ENCODE measurements around the gene OSBPL2. TPM values are rescaled to one million over a fixed set of nuclear protein-coding genes. Genes with fewer than 3 reads are reported as not detected.

Gene OSBPL2
- total RNA-seq, 1 donor = 36.7 TPM

DNA sequence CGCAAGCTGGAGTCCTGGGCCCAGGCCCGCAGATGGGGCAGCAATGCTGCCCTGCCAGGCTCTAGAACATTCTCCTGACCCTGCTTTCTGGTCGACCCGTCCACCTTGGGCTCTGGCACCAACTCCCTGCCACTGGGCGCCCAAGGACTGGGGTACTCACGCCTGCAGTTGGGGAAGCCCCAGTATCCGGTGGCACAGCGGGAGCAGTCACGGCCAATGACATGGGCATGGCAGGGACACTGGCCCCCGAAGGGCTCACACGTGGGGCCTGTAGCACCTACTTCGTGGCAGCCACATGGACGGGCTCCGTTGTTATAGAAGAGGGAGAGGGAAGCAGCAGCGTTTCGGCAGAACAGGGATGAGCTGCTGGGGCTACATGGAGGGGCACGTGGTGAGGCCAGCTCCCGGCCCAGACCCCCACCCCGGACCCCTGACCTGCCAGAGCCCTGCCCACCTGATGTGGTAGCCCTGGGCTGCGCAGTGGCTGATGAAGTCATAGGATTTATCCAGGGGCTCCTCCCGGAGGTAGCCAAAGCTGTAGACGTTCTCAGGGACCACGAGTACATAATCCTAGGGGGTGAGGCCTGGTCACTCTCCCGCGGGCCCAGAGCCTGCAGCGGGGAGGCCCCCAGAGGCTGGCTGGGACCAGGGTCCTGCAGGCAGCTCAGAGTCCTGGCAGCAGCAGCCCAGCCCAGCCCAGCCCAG is 90.5 kb downstream of the OSBPL2 start:
- TF ChIP-seq, protein P1, sequence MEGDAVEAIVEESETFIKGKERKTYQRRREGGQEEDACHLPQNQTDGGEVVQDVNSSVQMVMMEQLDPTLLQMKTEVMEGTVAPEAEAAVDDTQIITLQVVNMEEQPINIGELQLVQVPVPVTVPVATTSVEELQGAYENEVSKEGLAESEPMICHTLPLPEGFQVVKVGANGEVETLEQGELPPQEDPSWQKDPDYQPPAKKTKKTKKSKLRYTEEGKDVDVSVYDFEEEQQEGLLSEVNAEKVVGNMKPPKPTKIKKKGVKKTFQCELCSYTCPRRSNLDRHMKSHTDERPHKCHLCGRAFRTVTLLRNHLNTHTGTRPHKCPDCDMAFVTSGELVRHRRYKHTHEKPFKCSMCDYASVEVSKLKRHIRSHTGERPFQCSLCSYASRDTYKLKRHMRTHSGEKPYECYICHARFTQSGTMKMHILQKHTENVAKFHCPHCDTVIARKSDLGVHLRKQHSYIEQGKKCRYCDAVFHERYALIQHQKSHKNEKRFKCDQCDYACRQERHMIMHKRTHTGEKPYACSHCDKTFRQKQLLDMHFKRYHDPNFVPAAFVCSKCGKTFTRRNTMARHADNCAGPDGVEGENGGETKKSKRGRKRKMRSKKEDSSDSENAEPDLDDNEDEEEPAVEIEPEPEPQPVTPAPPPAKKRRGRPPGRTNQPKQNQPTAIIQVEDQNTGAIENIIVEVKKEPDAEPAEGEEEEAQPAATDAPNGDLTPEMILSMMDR (IDR thresholded peaks at IDR 0.05; ENCODE audit: insufficient read depth, low read depth, low read length) = no peak
- H3K4me3 ChIP-seq (ENCODE audit: low read depth, low read length) = no peak overlapping the region
- no peak for DNase-seq (ENCODE audit: low read depth)

DNA sequence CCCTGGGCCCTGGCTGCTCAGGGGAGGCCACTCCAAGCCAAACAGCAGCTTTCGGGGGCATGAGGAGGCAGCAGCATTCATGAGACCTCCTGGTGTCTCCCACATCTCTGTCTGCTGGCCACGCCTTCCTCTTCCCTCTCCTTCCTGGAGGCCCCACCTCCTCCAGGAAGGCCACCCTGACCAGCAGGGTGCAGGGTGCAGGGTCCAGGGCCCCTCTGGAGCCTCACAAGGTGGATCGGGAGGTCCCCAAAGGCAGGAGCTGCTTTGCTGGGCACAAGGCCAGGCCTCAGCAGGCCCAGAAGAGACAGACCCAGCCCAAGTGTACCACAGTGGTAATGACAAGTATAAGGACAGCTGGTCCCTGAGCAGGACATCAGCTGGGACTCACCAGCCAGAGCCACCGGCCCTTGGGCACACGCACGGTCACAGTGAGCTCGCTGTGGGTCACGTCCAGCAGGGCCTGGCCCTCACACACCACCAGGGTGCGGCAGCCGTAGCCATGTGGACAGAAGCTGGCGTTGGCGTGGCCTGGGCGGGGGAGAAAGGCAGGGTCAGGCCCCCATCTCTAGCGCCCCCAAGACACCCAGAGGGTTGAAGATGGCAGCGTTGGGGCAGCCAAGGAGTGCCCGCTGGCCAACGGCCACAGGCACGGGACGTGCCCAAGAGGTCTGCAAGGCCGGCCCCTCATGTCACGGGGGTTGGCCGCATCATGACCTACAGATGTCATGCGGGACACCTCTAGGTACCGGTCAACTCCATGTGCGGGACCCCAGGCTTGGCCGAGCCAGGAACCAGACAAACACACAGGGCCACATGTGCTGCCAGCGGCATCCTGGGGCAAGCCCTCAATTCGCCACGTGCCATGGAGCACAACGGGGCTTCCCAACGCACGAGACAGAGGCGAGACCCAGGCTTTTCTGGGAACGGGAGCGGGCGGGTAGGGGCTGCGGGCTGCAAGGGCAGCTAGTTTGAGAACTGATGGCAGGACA is 91.4 kb downstream of the OSBPL2 start:
- no peak overlapping the region for H3K4me3 ChIP-seq (ENCODE audit: low read depth, low read length)
- no peak for DNase-seq (ENCODE audit: low read depth)

DNA sequence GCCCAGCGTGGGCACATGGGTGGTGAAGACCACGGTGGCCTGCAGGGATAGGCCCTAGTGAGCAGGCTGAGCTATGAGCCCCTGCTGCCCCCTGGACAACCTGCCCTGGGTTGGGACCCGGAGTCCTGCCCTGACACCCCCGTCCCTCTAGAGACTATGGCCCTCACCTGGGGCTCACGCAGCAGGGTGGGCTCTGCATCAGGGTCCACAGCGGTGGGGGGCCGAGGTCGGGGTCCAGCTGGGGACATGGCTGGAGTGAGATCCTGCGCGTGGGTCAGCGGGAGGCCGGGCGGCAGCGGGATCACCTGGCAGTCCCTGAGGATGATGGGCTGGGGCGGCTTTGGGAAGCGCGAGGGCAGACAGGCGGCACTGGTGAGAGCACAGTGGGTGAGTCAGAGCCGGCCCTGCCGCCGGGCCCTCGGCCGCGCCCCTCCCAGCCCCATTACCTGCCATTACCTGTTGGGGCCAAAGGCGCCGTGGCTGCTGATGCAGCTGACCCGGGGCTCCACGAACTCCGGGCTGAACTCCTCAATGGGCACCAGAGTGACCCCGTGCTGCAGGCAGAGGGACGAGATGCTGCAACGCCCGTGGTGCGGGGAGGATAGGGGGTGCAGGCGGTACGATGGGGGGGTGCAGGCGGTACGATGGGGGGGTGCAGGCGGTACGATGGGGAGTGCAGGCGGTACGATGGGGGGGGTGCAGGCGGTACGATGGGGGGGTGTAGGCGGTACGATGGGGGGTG is 92.4 kb downstream of the OSBPL2 start:
- DNase-seq (ENCODE audit: low read depth) = no peak
- TF ChIP-seq, protein P1 (IDR thresholded peaks at IDR 0.05; ENCODE audit: insufficient read depth, low read depth, low read length) = no peak
- H3K4me3 ChIP-seq (ENCODE audit: low read depth, low read length) = no peak overlapping the region

More for the DNA sequence above, 91.4 kb downstream of the OSBPL2 start:
- TF ChIP-seq, protein P1 (IDR thresholded peaks at IDR 0.05; ENCODE audit: insufficient read depth, low read depth, low read length) = no peak

DNA sequence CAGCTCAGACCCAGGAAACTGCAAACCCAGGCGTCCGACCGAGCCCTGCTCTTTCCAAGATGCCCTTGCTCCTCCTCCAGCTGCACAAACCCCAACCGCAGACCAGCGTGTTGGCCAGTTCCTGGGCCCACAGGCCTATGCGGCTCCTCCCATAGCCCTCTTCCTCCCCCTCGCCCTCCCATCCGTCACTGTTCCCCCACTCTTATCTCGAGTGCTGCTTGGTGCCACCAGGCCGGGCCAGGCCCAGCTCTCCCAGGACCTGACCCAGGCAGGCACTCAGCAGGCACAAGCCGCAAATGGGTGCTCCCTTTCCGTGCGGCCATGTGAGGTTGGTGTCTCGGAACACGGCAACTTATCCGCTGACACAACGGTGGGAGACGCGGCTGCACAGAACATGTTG is 93.0 kb downstream of the OSBPL2 start:
- no peak for DNase-seq (ENCODE audit: low read depth)
- TF ChIP-seq, protein P1 (IDR thresholded peaks at IDR 0.05; ENCODE audit: insufficient read depth, low read depth, low read length) = no peak
- no peak overlapping the region for H3K4me3 ChIP-seq (ENCODE audit: low read depth, low read length)

DNA sequence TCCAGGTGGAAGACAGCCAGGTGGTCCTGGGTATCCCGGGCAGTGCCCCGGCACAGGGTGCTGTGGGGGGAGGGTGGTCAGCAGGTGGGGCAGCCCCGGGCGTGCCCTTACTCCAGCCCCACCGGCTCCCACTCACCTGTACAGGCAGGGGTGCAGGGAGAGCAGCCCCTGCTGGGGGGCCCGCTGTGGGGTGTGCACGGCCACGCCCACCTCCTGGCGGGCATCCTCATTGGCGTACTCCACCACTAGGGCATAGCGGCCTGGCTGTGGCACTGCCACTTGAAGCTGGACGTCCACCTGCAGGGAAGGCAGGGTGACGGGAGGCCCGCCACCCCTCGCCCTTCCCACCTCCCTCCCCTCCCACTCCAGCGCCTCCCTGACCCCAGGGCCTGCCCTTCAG is 94.1 kb downstream of the OSBPL2 start:
- DNase-seq (ENCODE audit: low read depth) = no peak
- no peak overlapping the region for H3K4me3 ChIP-seq (ENCODE audit: low read depth, low read length)
- TF ChIP-seq, protein P1 (IDR thresholded peaks at IDR 0.05; ENCODE audit: insufficient read depth, low read depth, low read length) = no peak

DNA sequence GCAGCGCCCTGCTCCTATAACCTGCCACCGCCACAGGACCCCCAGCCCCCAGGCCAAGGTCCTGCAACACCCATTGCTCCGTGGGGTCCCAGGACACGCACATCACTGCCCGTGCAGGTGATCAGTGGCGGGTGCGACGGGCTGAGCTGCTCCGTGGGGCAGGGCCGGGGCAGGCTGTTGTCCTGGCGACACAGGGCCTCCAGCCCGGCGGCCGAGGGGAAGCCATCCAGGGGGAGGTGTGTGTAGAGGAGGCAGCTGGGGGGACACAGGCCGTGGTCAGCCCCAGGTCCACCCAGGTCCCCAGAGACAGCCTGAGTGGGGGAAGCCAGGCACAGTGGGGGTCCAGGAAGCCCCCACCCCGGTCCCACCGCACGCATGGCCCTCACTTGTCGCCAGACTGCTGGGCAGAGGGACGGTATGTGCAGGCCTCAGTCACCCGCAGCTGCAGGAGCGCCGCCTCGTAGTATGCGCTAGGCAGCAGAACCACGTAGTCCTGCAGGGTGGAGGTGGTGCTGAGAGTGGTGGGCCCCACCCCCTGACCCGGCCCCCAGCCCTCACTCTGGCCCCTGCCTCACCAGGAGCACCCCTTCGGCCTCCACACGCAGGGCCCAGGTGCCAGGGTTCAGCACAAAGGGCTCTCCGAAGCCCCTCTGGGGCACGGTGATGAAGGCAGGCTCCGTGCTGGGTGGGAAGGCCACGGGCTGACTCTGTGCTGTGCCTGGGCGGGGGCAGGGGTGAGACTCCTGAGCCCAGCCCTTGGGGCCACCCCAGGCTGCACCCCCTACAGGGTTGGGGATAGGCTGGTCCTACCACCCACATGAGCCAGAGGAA is 94.9 kb downstream of the OSBPL2 start:
- DNase-seq (ENCODE audit: low read depth) = no peak
- TF ChIP-seq, protein P1 (IDR thresholded peaks at IDR 0.05; ENCODE audit: insufficient read depth, low read depth, low read length) = no peak
- H3K4me3 ChIP-seq (ENCODE audit: low read depth, low read length) = no peak overlapping the region
